A673 (cell line): ENCODE results near the gene NRXN3.

Experiments
- CTCF ChIP-seq: fragments of 300-800, 200-600 bp; sonication (generic); conservative IDR thresholded peaks from 2 replicates; pipeline ENCODE4 v1.5.1; 2017; ENCODE audit warnings: low read depth, mild to moderate bottlenecking, antibody characterized with exemption, low read length, moderate library complexity, mixed read lengths
- EZH2 ChIP-seq: fragments of 200-600 bp; sonication (generic); IDR thresholded peaks from 2 replicates; pipeline ENCODE4 v1.6.1; 2017; ENCODE audit warnings: borderline replicate concordance, low read depth, mild to moderate bottlenecking, mixed read lengths, antibody characterized with exemption, low read length; ENCODE audit not compliant: poor library complexity, severe bottlenecking

- TF ChIP-seq CTCF (no peak), EZH2 (no peak)
Observed at GRCh38 chr14:79467835-79468234, 1297.7 kb downstream of the NRXN3 start.
